K562 (cell line): ENCODE measurements around the gene ST8SIA1. TPM values are rescaled to one million over a fixed set of nuclear protein-coding genes. Genes with fewer than 3 reads are reported as not detected.

ENCODE experiments used
- ATAC-seq: fragments of 200-7000 bp; cut with Tn5 transposase; 3 replicates; pipeline ENCODE4 v1.9.1; 2020; ENCODE audit warnings: moderate library complexity
- BruUV-seq: library from RNA; stranded (reverse); fragments of 400-500 nt; replicated peaks from 2 replicates; lab custom pipeline; 2021; lab: Mats Ljungman, UMichigan
- CTCF ChIA-PET: fragments of 300-600 bp; formaldehyde crosslinking; extraction: SDS; loops from one replicate; lab custom pipeline; 2021; ENCODE audit warnings: low intra/inter-chr PET ratio; lab: Yijun Ruan, JAX
- POLR2A ChIA-PET: fragments of 300-600, 350-650 bp; sonication (Branson Sonifier 250); formaldehyde crosslinking; extraction: SDS; loops from one replicate; lab custom pipeline; 2021; ENCODE audit warnings: antibody characterized with exemption, inconsistent platforms; lab: Yijun Ruan, JAX
- DNase-seq, 4 experiments: peaks; one replicate each; pipeline versions ENCODE4 v3.0.0 to v3.0.0-alpha.2; 2011 to 2018; ENCODE audit warnings: low spot score in 3 of 4, mixed read lengths in 3 of 4; ENCODE audit errors: extremely low read depth in 1 of 4
- FAIRE-seq: peaks from 2 replicates; lab custom pipeline; 2011; peaks lifted over from hg19 to GRCh38; lab: Jason Lieb, UNC
- H2AFZ ChIP-seq: 2 replicates; pipeline ENCODE4 v1.6.0; 2011; ENCODE audit warnings: low read depth, low read length, control low read depth, inconsistent platforms
- H3K27ac ChIP-seq: fragments of 200-600 bp; 3 replicates; pipeline ENCODE4 v1.8.0; 2011; ENCODE audit warnings: low read depth, mild to moderate bottlenecking, control low read depth, inconsistent platforms, low read length, moderate library complexity, mixed read lengths; ENCODE audit errors: extremely low read depth
- H3K27me3 ChIP-seq, 2 experiments: fragments of 300-600 bp in 1 of 2; 2 replicates in 1 of 2; 3 replicates in 1 of 2; pipeline versions ENCODE4 v1.6.0 to v1.8.0; 2011; ENCODE audit warnings: inconsistent platforms in 2 of 2, low read length in 2 of 2, mild to moderate bottlenecking in 1 of 2, mixed read lengths in 1 of 2, moderate library complexity in 1 of 2; ENCODE audit not compliant: control insufficient read depth in 2 of 2, insufficient read depth in 2 of 2
- H3K36me3 ChIP-seq: fragments of 300-600 bp; 3 replicates; pipeline ENCODE4 v1.8.0; 2011; ENCODE audit warnings: mild to moderate bottlenecking, low read length, inconsistent platforms; ENCODE audit not compliant: control insufficient read depth, insufficient read depth
- H3K4me1 ChIP-seq, 2 experiments: fragments of 200-600 bp in 1 of 2; replicated peaks in 1 of 2; 2 replicates in 1 of 2; 3 replicates in 1 of 2; pipeline versions ENCODE4 v1.5.1 to v1.8.0; 2011; ENCODE audit warnings: inconsistent platforms in 2 of 2, low read length in 2 of 2, mild to moderate bottlenecking in 1 of 2, mixed read lengths in 1 of 2, moderate library complexity in 1 of 2; ENCODE audit not compliant: control insufficient read depth in 2 of 2, insufficient read depth in 2 of 2
- H3K4me2 ChIP-seq: 2 replicates; pipeline ENCODE4 v1.6.1; 2011; ENCODE audit warnings: low read length, control low read depth, inconsistent platforms, mixed read lengths; ENCODE audit not compliant: insufficient read depth
- H3K4me3 ChIP-seq: fragments of 200-600 bp; sonication (generic), shearing (Covaris generic); 2 replicates; pipeline ENCODE4 v1.5.1; 2016; ENCODE audit warnings: control low read depth, inconsistent platforms
- H3K79me2 ChIP-seq: fragments of 200-600 bp; 3 replicates; pipeline ENCODE4 v1.8.0; 2011; ENCODE audit warnings: low read length, inconsistent platforms; ENCODE audit not compliant: control insufficient read depth, insufficient read depth
- H3K9ac ChIP-seq, 2 experiments: 2 replicates each; pipeline versions ENCODE4 v1.6.0 to v1.6.1; 2011; ENCODE audit warnings: low read depth in 2 of 2, low read length in 2 of 2, control low read depth in 1 of 2, inconsistent platforms in 1 of 2, mild to moderate bottlenecking in 1 of 2, mixed read lengths in 1 of 2; ENCODE audit not compliant: insufficient read depth in 1 of 2
- H3K9me1 ChIP-seq: one replicate; pipeline ENCODE4 v1.6.0; 2011; ENCODE audit warnings: inconsistent platforms, mild to moderate bottlenecking, low read length, moderate library complexity; ENCODE audit not compliant: control insufficient read depth, insufficient read depth
- H3K9me3 ChIP-seq: replicated peaks from 2 replicates; pipeline ENCODE4 v1.5.1; 2011; ENCODE audit warnings: low read depth, low read length, inconsistent platforms; ENCODE audit not compliant: control insufficient read depth, insufficient read depth
- H4K20me1 ChIP-seq: replicated peaks from 2 replicates; pipeline ENCODE4 v1.6.1; 2011; ENCODE audit warnings: low read length, inconsistent platforms, mixed read lengths; ENCODE audit not compliant: control insufficient read depth, insufficient read depth
- ADNP ChIP-seq: fragments of 200-800 bp; sonication (Bioruptor generic); IDR thresholded peaks from 2 replicates; pipeline ENCODE4 v1.6.1; 2016; ENCODE audit warnings: missing genetic modification characterization, missing compliant biosample characterization
- ARHGAP35 ChIP-seq: fragments of 450-650 bp; IDR thresholded peaks from 2 replicates; pipeline ENCODE4 v1.6.1; 2018; ENCODE audit not compliant: partially characterized antibody
- ASH1L ChIP-seq: fragments of 450-650 bp; IDR thresholded peaks from 2 replicates; pipeline ENCODE4 v1.6.1; 2018; ENCODE audit warnings: borderline replicate concordance, mild to moderate bottlenecking, low read depth; ENCODE audit not compliant: partially characterized antibody
- ATF7 ChIP-seq: fragments of 450-650 bp; IDR thresholded peaks from 2 replicates; pipeline ENCODE4 v1.7.1; 2014; ENCODE audit warnings: mild to moderate bottlenecking, moderate library complexity
- HNRNPK ChIP-seq: fragments of 200-400 bp; formaldehyde crosslinking; IDR thresholded peaks from one replicate; pipeline ENCODE4 v1.6.1; 2018; ENCODE audit warnings: mild to moderate bottlenecking, low read depth, low read length; ENCODE audit not compliant: poor library complexity, severe bottlenecking
- NFE2L1 ChIP-seq: fragments of 450-650 bp; IDR thresholded peaks from 2 replicates; pipeline ENCODE4 v1.6.1; 2016; ENCODE audit warnings: missing genetic modification characterization, low read depth, mild to moderate bottlenecking, missing compliant biosample characterization, moderate library complexity, borderline replicate concordance
- SPI1 ChIP-seq: IDR thresholded peaks from 2 replicates; pipeline ENCODE4 v1.6.1; 2011; ENCODE audit warnings: low read depth, low read length, control low read depth, borderline replicate concordance
- ZNF586 ChIP-seq: fragments of 450-650 bp; formaldehyde crosslinking; conservative IDR thresholded peaks from 2 replicates; pipeline ENCODE4 v1.4.0; 2020; ENCODE audit warnings: mild to moderate bottlenecking, moderate library complexity
- WGBS: fragments of 100-300 bp; shearing (Covaris generic); methylation state at CpG from one replicate; pipeline ENCODE4 v1.1.6; 2016; ENCODE audit warnings: low coverage, mixed read lengths; ENCODE audit not compliant: insufficient coverage; ENCODE audit errors: missing lambda C conversion rate; 5-methylcytosine and 5-hydroxymethylcytosine counted together
- in situ Hi-C: fragments of 300-500 bp; cut with MboI; formaldehyde crosslinking; loops from 4 replicates; pipeline ENCODE4 v1.15.0; 2018; ENCODE audit warnings: inconsistent platforms, mixed read lengths
- intact Hi-C: fragments of 100-400 bp; cut with micrococcal nuclease; formaldehyde crosslinking; loops from 2 replicates; pipeline ENCODE4 v1.14.2; 2022
- polyA plus RNA-seq, 8 experiments: library from polyadenylated mRNA; depleted of rRNA in 4 of 8; stranded (reverse) in 5 of 8; unstranded in 3 of 8; fragments of >200 nt; fragmentation: Nextera tagmentation in 2 of 8; fragmentation: Illumina TruSeq in 1 of 8; extraction: Ambion mirVana in 2 of 8; extraction: Trizol in 1 of 8; gene quantifications; 2 replicates each; pipeline versions ENCODE4 v1.2.1 to v1.2.3, GENCODE V29; 2011 to 2014; ENCODE audit warnings: inconsistent platforms in 1 of 8, missing spikeins in 1 of 8
- total RNA-seq, 7 experiments: library from RNA; depleted of rRNA in 6 of 7; stranded (reverse); fragments of >200 nt in 6 of 7; fragmentation: Illumina TruSeq in 2 of 7; extraction: Trizol in 2 of 7; gene quantifications; 2 replicates each; pipeline versions ENCODE4 v1.2.1 to v1.2.3, GENCODE V29; 2011 to 2021; ENCODE audit warnings: low replicate concordance in 1 of 7
- TF ChIP-seq, protein P1 (sequence below): fragments of 250-450 bp; sonication (Bioruptor Pico); IDR thresholded peaks from 2 replicates; pipeline ENCODE4 v1.8.0; 2022; ENCODE audit warnings: inconsistent platforms, mild to moderate bottlenecking, moderate library complexity, borderline replicate concordance

ST8SIA1 gene
- total and polyA plus RNA-seq, 9 of the 15 experiments (the other 6 are each of a cell fraction or from before 2014, with no cell fraction given): 0.86 to 26.3 (median 4.3) TPM

DNA sequence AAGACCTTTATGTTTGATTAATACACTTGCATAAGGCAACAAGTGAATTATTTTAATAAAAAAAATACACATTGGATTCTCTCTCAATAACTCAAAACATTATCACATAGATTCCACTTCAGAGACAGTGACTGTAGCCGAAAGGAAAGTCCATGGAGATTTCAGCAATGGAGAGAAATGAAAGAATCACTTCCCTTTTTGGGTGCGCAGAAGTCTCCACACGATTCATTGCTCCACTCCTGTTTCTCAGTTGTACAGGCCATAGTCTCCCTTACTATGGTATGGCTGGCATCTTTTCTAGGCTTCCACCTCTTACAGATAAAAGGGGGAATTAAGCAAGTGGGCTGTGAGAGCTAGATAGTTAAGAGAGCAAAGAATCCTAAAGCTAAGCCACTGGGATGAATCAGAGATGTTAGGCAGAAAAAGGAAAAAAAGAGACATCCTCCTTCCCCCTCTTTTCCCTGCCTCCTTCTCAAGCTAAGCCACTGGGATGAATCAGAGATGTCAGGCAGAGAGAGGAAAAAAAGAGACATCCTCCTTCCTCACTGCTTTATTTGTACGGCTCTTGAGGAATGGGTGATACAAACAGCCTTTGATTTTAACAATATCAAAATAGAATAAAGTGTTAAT lies 16.3 kb downstream of the ST8SIA1 start (continued):
- TF ChIP-seq ATF7 (no peak), ADNP (tag) (no peak)

DNA sequence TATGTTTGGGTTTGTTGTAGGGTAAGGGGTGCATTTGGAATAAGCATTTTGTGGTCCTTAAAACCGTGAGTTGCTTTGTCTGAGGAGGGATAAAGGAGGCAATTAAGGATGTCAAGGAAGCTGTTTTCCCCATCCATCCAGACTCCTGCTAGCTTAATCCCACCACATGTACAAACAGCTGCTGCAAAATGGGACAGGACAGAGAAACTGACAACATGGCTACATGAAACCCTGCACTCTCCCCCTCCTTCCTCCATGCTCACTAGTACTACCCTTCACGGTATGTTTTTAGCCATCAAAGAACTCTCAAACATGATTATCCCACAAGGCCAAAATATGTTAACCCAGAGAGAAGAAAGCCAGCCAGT lies 20.6 kb downstream of the ST8SIA1 start:
- Histone ChIP-seq H3K4me3 (no peak overlapping the region), H2AFZ (no peak overlapping the region), H3K27me3 (no peaks in the 10 kb centered on the region), H3K79me2 (no peaks in the 10 kb centered on the region), H3K4me1 (no peaks in the 10 kb centered on the region; a peak in 1 of 5 replicates), H3K9ac (no peak overlapping the region), H3K4me2 (no peak overlapping the region), H3K9me1 (no peaks in the 10 kb centered on the region), H3K27ac (no peak overlapping the region), H3K9me3 (no peaks in the 10 kb centered on the region), H4K20me1 (no peaks in the 10 kb centered on the region), H3K36me3 (no peaks in the 10 kb centered on the region)
- no TSS peak for BruUV-seq
- ChIA-PET POLR2A (no interaction called here), CTCF (no interaction called here)
- DNase-seq (no peak), ATAC-seq (no peak), FAIRE-seq (no peak)
- in situ Hi-C loops: no loop called here
- TF ChIP-seq, protein P1, sequence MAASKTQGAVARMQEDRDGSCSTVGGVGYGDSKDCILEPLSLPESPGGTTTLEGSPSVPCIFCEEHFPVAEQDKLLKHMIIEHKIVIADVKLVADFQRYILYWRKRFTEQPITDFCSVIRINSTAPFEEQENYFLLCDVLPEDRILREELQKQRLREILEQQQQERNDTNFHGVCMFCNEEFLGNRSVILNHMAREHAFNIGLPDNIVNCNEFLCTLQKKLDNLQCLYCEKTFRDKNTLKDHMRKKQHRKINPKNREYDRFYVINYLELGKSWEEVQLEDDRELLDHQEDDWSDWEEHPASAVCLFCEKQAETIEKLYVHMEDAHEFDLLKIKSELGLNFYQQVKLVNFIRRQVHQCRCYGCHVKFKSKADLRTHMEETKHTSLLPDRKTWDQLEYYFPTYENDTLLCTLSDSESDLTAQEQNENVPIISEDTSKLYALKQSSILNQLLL (CRISPR knock-in tag): no peak
- TF ChIP-seq NFE2L1 (tag): no peak
- TF ChIP-seq ARHGAP35: no peak
- TF ChIP-seq SPI1: no peak
- TF ChIP-seq HNRNPK: no peak
- no peak for TF ChIP-seq ZNF586 (CRISPR knock-in tag)
- TF ChIP-seq ASH1L: no peak
- 0% methylated on average over 1 of the region's 2 CpGs for WGBS
- intact Hi-C loops: no loop called here
